Naive thymus-derived CD8-positive, alpha-beta T cell (primary cell): Measurements from ENCODE around the gene RAB3C. TPM values are rescaled to one million over a fixed set of nuclear protein-coding genes. Genes with fewer than 3 reads are reported as not detected.
"Not testable (repeated sequence)": the region's sequence is repeated elsewhere in the genome, so short reads cannot be mapped to it uniquely, and the experiment has no call there.

Experiments used
- ATAC-seq, 2 donors: fragments of 150-1000 bp; cut with Tn5 transposase in 1 of 2; sonication (Bioruptor Pico), chemical (Tn5 transposase) in 1 of 2; 1 replicate in 1 of 2; 2 replicates in 1 of 2; pipeline ENCODE4 v1.10.0; 2021; ENCODE audit warnings: mild to moderate bottlenecking in 2 of 2, moderate library complexity in 2 of 2
- POLR2A ChIA-PET: fragments of 350-600 bp; sonication (Branson Sonifier 250); formaldehyde crosslinking; loops from one replicate; lab custom pipeline; 2021; ENCODE audit warnings: antibody characterized with exemption; lab: Charles Lee
- DNase-seq, 10 donors: peaks; one replicate each; pipeline versions ENCODE4 v3.0.0 to v3.0.0-alpha.2; 2020 to 2022
- H3K27ac Mint-ChIP-seq, 10 donors: one replicate each; pipeline ENCODE4 v1.8.0; 2020 to 2022; ENCODE audit warnings: mild to moderate bottlenecking in 10 of 10, mixed read lengths in 10 of 10, moderate library complexity in 4 of 10, inconsistent platforms in 1 of 10
- H3K27me3 Mint-ChIP-seq, 5 donors: one replicate each; pipeline ENCODE4 v1.8.0; 2021 to 2022; ENCODE audit warnings: mixed read lengths in 5 of 5
- H3K36me3 Mint-ChIP-seq, 3 donors: one replicate each; pipeline ENCODE4 v1.8.0; 2020 to 2022; ENCODE audit warnings: mixed read lengths in 3 of 3, mild to moderate bottlenecking in 2 of 3, inconsistent platforms in 1 of 3
- H3K4me1 Mint-ChIP-seq, 4 donors: one replicate each; pipeline ENCODE4 v1.8.0; 2021 to 2022; ENCODE audit warnings: mixed read lengths in 4 of 4
- H3K4me3 Mint-ChIP-seq, 10 donors: one replicate each; pipeline ENCODE4 v1.8.0; 2020 to 2022; ENCODE audit warnings: mild to moderate bottlenecking in 10 of 10, mixed read lengths in 10 of 10, moderate library complexity in 6 of 10, inconsistent platforms in 1 of 10
- H3K9me3 Mint-ChIP-seq, 9 donors: one replicate each; pipeline ENCODE4 v1.8.0; 2020 to 2022; ENCODE audit warnings: mixed read lengths in 9 of 9, mild to moderate bottlenecking in 3 of 9, inconsistent platforms in 1 of 9, moderate library complexity in 1 of 9
- polyA plus RNA-seq, 3 donors: library from polyadenylated mRNA; unstranded; fragments of 300-500 nt; fragmentation: Illumina TruSeq; gene quantifications; one replicate each; pipeline ENCODE4 v1.2.3, GENCODE V29; 2021
- total RNA-seq, 8 experiments: library from RNA in 2 of 8; stranded (reverse) in 2 of 8; gene quantifications; one replicate each; pipeline ENCODE4 v1.2.3 and lab custom pipeline; 2021 to 2026

Gene RAB3C
- total and polyA plus RNA-seq, 5 experiments from 2014 or later: not detected

GRCh38 chr5:58699088-58699761, 116.3 kb downstream of the RAB3C start:
- H3K36me3 Mint-ChIP-seq: peaks cover 0 to 11% (median 0%) of the 10 kb centered on the region in 3 donors
- peaks cover 0 to 18% (median 3%) of the 10 kb centered on the region in 5 donors for H3K27me3 Mint-ChIP-seq
- ATAC-seq, H3K4me1 Mint-ChIP-seq, POLR2A ChIA-PET, H3K27ac Mint-ChIP-seq, H3K4me3 Mint-ChIP-seq, DNase-seq: not testable (repeated sequence)
- H3K9me3 Mint-ChIP-seq: peaks cover 10 to 42% (median 27%) of the 10 kb centered on the region in 9 donors

GRCh38 chr5:58699762-58700118, 116.9 kb downstream of the RAB3C start:
- POLR2A ChIA-PET: no interaction called here
- Mint-ChIP-seq H3K27me3 (peaks cover 0 to 18% (median 3%) of the 10 kb centered on the region in 5 donors), H3K4me3 (no peak overlapping the region), H3K27ac (no peak overlapping the region), H3K4me1 (no peaks in the 10 kb centered on the region), H3K36me3 (peaks cover 0 to 11% (median 0%) of the 10 kb centered on the region in 3 donors), H3K9me3 (peaks cover 10 to 40% (median 27%) of the 10 kb centered on the region in 9 donors)
- ATAC-seq: no peak
- no peak for DNase-seq

GRCh38 chr5:58703925-58704555, 121.2 kb downstream of the RAB3C start:
- H3K36me3 Mint-ChIP-seq: no peaks in the 10 kb centered on the region
- H3K9me3 Mint-ChIP-seq: peaks cover 0 to 10% (median 2%) of the 10 kb centered on the region in 9 donors
- no peaks in the 10 kb centered on the region for H3K4me1 Mint-ChIP-seq
- no peak overlapping the region for H3K4me3 Mint-ChIP-seq
- DNase-seq (no peak), ATAC-seq (no peak)
- no peak overlapping the region for H3K27ac Mint-ChIP-seq
- POLR2A ChIA-PET: no interaction called here
- peaks cover 0 to 12% (median 4%) of the 10 kb centered on the region in 5 donors for H3K27me3 Mint-ChIP-seq

GRCh38 chr5:58706736-58707135, 123.9 kb downstream of the RAB3C start:
- no peak overlapping the region for H3K4me3 Mint-ChIP-seq
- peaks cover 0 to 16% (median 6%) of the 10 kb centered on the region in 5 donors for H3K27me3 Mint-ChIP-seq
- no peak for DNase-seq
- ATAC-seq: no peak
- POLR2A ChIA-PET: no interaction called here
- no peak overlapping the region for H3K27ac Mint-ChIP-seq
- no peaks in the 10 kb centered on the region for H3K4me1 Mint-ChIP-seq
- no peaks in the 10 kb centered on the region for H3K36me3 Mint-ChIP-seq
- peaks cover 0 to 9% (median 0%) of the 10 kb centered on the region in 9 donors for H3K9me3 Mint-ChIP-seq

GRCh38 chr5:58708456-58708855, 125.6 kb downstream of the RAB3C start:
- DNase-seq (no peak), ATAC-seq (no peak)
- Mint-ChIP-seq H3K27me3 (peaks cover 0 to 11% (median 6%) of the 10 kb centered on the region in 5 donors), H3K4me3 (no peak overlapping the region), H3K4me1 (no peaks in the 10 kb centered on the region), H3K36me3 (no peaks in the 10 kb centered on the region), H3K9me3 (peaks cover 0 to 2% (median 0%) of the 10 kb centered on the region in 9 donors), H3K27ac (no peak overlapping the region)
- POLR2A ChIA-PET: no interaction called here

- peaks cover 0 to 11% (median 6%) of the 10 kb centered on the region in 5 donors for H3K27me3 Mint-ChIP-seq
- H3K4me3 Mint-ChIP-seq, H3K36me3 Mint-ChIP-seq, POLR2A ChIA-PET, H3K27ac Mint-ChIP-seq, ATAC-seq, H3K4me1 Mint-ChIP-seq, H3K9me3 Mint-ChIP-seq, DNase-seq: not testable (repeated sequence)
These were observed 127.5 kb downstream of the RAB3C start for GRCh38 chr5:58710425-58710824.

- no peak for DNase-seq
- Mint-ChIP-seq H3K27ac (no peak overlapping the region), H3K4me3 (no peak overlapping the region), H3K36me3 (no peaks in the 10 kb centered on the region), H3K9me3 (peaks cover 0 to 9% (median 4%) of the 10 kb centered on the region in 9 donors), H3K27me3 (peaks cover 0 to 11% (median 4%) of the 10 kb centered on the region in 5 donors), H3K4me1 (no peaks in the 10 kb centered on the region)
- no peak for ATAC-seq
- POLR2A ChIA-PET: no interaction called here
These were observed 128.0 kb downstream of the RAB3C start for GRCh38 chr5:58710871-58711270.

GRCh38 chr5:58711965-58712364, 129.1 kb downstream of the RAB3C start:
- Mint-ChIP-seq H3K36me3 (no peaks in the 10 kb centered on the region), H3K27ac (no peak overlapping the region), H3K4me1 (no peaks in the 10 kb centered on the region), H3K27me3 (peaks cover 0 to 13% (median 4%) of the 10 kb centered on the region in 5 donors), H3K9me3 (peaks cover 0 to 9% (median 4%) of the 10 kb centered on the region in 9 donors), H3K4me3 (no peak overlapping the region)
- POLR2A ChIA-PET: no interaction called here
- DNase-seq: no peak
- ATAC-seq: no peak

- POLR2A ChIA-PET: no interaction called here
These were observed 131.2 kb downstream of the RAB3C start for GRCh38 chr5:58714046-58714445.

GRCh38 chr5:58715997-58716656, 133.3 kb downstream of the RAB3C start:
- peaks cover 0 to 9% (median 4%) of the 10 kb centered on the region in 9 donors for H3K9me3 Mint-ChIP-seq
- no peak for DNase-seq
- no peaks in the 10 kb centered on the region for H3K36me3 Mint-ChIP-seq
- H3K27ac Mint-ChIP-seq: no peak overlapping the region
- no peaks in the 10 kb centered on the region for H3K4me1 Mint-ChIP-seq
- H3K27me3 Mint-ChIP-seq: peaks cover 0 to 16% (median 0%) of the 10 kb centered on the region in 5 donors
- no peak overlapping the region for H3K4me3 Mint-ChIP-seq
- ATAC-seq: no peak
- POLR2A ChIA-PET: no interaction called here

More at GRCh38 chr5:58714046-58714445, 131.2 kb downstream of the RAB3C start:
- Mint-ChIP-seq H3K4me3 (no peak overlapping the region), H3K36me3 (no peaks in the 10 kb centered on the region), H3K27ac (no peak overlapping the region), H3K27me3 (peaks cover 0 to 24% (median 4%) of the 10 kb centered on the region in 5 donors), H3K4me1 (no peaks in the 10 kb centered on the region), H3K9me3 (peaks cover 0 to 9% (median 4%) of the 10 kb centered on the region in 9 donors)
- DNase-seq (no peak), ATAC-seq (no peak)

- no peaks in the 10 kb centered on the region for H3K36me3 Mint-ChIP-seq
- H3K27me3 Mint-ChIP-seq: peaks cover 0 to 14% (median under 1%) of the 10 kb centered on the region in 5 donors
- H3K9me3 Mint-ChIP-seq: peaks cover 0 to 9% (median 4%) of the 10 kb centered on the region in 9 donors
- no peaks in the 10 kb centered on the region for H3K4me1 Mint-ChIP-seq
- no peak for ATAC-seq
- H3K4me3 Mint-ChIP-seq: no peak overlapping the region
- H3K27ac Mint-ChIP-seq: no peak overlapping the region
- no peak for DNase-seq
- POLR2A ChIA-PET: no interaction called here
These were observed 133.8 kb downstream of the RAB3C start for GRCh38 chr5:58716713-58717112.

- ATAC-seq (no peak), DNase-seq (no peak)
- H3K4me1 Mint-ChIP-seq: no peaks in the 10 kb centered on the region
- H3K36me3 Mint-ChIP-seq: no peaks in the 10 kb centered on the region
- H3K27me3 Mint-ChIP-seq: peaks cover 0 to 14% (median 4%) of the 10 kb centered on the region in 5 donors
- no peak overlapping the region for H3K27ac Mint-ChIP-seq
- H3K9me3 Mint-ChIP-seq: peaks cover 0 to 9% (median 4%) of the 10 kb centered on the region in 9 donors
- no peak overlapping the region for H3K4me3 Mint-ChIP-seq
- POLR2A ChIA-PET: no interaction called here
These were observed 134.6 kb downstream of the RAB3C start for GRCh38 chr5:58717303-58718007.
